ENCODE measurements around the gene CCL3. TPM values are rescaled to one million over a fixed set of nuclear protein-coding genes. Genes with fewer than 3 reads are reported as not detected.
"Not testable (repeated sequence)": the region's sequence is repeated elsewhere in the genome, so short reads cannot be mapped to it uniquely, and the experiment has no call there.

Gene CCL3
- total RNA-seq, 4 donors from 2014 or later, result 0.68 to 1.7 TPM; not detected in 2

- intact Hi-C loops (cut with DNase I; ENCODE audit: low total_unique reads) (no loop called here), in situ Hi-C loops (cut with MboI; ENCODE audit: low sequenced_read_pairs in 4 of 4) (no loop called here)
- H3K4me1 ChIP-seq, result no peaks in the 10 kb centered on the region
- no peak overlapping the region for H3K4me3 ChIP-seq
- no peak overlapping the region for H3K27ac ChIP-seq
- DNase-seq, result no peak
- no peaks in the 10 kb centered on the region for H3K36me3 ChIP-seq
- no peak for ATAC-seq
- H3K27me3 ChIP-seq, result peaks cover 0 to 4% (median 0%) of the 10 kb centered on the region in 3 donors
- no peaks in the 10 kb centered on the region for H3K9me3 ChIP-seq
- TF ChIP-seq CTCF (IDR thresholded peaks at IDR 0.05 in 4 of 5, conservative IDR thresholded peaks at IDR 0.05 in 1 of 5) (no peak), POLR2A (IDR thresholded peaks at IDR 0.05) (no peak)
These were observed 1.1 kb downstream of the CCL3 start for GRCh38 chr17:36088670-36089338.

GRCh38 chr17:36087897-36088572 is 1.9 kb downstream of the CCL3 start:
- H3K4me1 ChIP-seq; H3K27ac ChIP-seq; H3K4me3 ChIP-seq; H3K9me3 ChIP-seq; in situ Hi-C loops (cut with MboI; ENCODE audit: low sequenced_read_pairs in 4 of 4); H3K36me3 ChIP-seq; H3K27me3 ChIP-seq; intact Hi-C loops (cut with DNase I; ENCODE audit: low total_unique reads); DNase-seq; ATAC-seq: not testable (repeated sequence)

- H3K36me3 ChIP-seq; H3K27ac ChIP-seq; ATAC-seq; in situ Hi-C loops (cut with MboI; ENCODE audit: low sequenced_read_pairs in 4 of 4); H3K9me3 ChIP-seq; H3K4me3 ChIP-seq; intact Hi-C loops (cut with DNase I; ENCODE audit: low total_unique reads); DNase-seq; H3K4me1 ChIP-seq; H3K27me3 ChIP-seq: not testable (repeated sequence)
These were observed 2.5 kb downstream of the CCL3 start for GRCh38 chr17:36087471-36087870.

- Histone ChIP-seq H3K27me3 (peaks cover 0 to 4% (median 0%) of the 10 kb centered on the region in 3 donors), H3K4me3 (no peak overlapping the region), H3K27ac (no peak overlapping the region), H3K4me1 (no peaks in the 10 kb centered on the region), H3K9me3 (no peaks in the 10 kb centered on the region), H3K36me3 (no peaks in the 10 kb centered on the region)
- intact Hi-C loops (cut with DNase I; ENCODE audit: low total_unique reads) (no loop called here), in situ Hi-C loops (cut with MboI; ENCODE audit: low sequenced_read_pairs in 4 of 4) (no loop called here)
- no peak for DNase-seq
- ATAC-seq, result no peak
- TF ChIP-seq CTCF (IDR thresholded peaks at IDR 0.05 in 4 of 5, conservative IDR thresholded peaks at IDR 0.05 in 1 of 5), result no peak
These were observed 3.2 kb downstream of the CCL3 start for GRCh38 chr17:36086791-36087190.

GRCh38 chr17:36085765-36086164 is 4.2 kb downstream of the CCL3 start:
- H3K4me3 ChIP-seq, result no peak overlapping the region
- no peaks in the 10 kb centered on the region for H3K9me3 ChIP-seq
- peak in 1 of 2 donors; percentile 62 for ATAC-seq
- H3K27ac ChIP-seq, result no peak overlapping the region
- no peaks in the 10 kb centered on the region for H3K4me1 ChIP-seq
- intact Hi-C loops (cut with DNase I; ENCODE audit: low total_unique reads), result no loop called here
- no peak for DNase-seq
- no peak for TF ChIP-seq POLR2A (IDR thresholded peaks at IDR 0.05)
- in situ Hi-C loops (cut with MboI; ENCODE audit: low sequenced_read_pairs in 4 of 4), result no loop called here
- H3K36me3 ChIP-seq, result no peaks in the 10 kb centered on the region
- peaks cover 0 to 4% (median 0%) of the 10 kb centered on the region in 3 donors for H3K27me3 ChIP-seq

GRCh38 chr17:36083691-36084090 is 6.3 kb downstream of the CCL3 start:
- H3K9me3 ChIP-seq; in situ Hi-C loops (cut with MboI; ENCODE audit: low sequenced_read_pairs in 4 of 4); ATAC-seq; H3K36me3 ChIP-seq; H3K27me3 ChIP-seq; H3K4me3 ChIP-seq; H3K27ac ChIP-seq; H3K4me1 ChIP-seq; DNase-seq; intact Hi-C loops (cut with DNase I; ENCODE audit: low total_unique reads): not testable (repeated sequence)

GRCh38 chr17:36082482-36083120 is 7.3 kb downstream of the CCL3 start:
- H3K9me3 ChIP-seq; intact Hi-C loops (cut with DNase I; ENCODE audit: low total_unique reads); H3K36me3 ChIP-seq; H3K4me3 ChIP-seq; H3K4me1 ChIP-seq; in situ Hi-C loops (cut with MboI; ENCODE audit: low sequenced_read_pairs in 4 of 4); H3K27me3 ChIP-seq; H3K27ac ChIP-seq: not testable (repeated sequence)
- ATAC-seq (peak in 1 of 2 donors; percentile 68), DNase-seq (peak in 1 of 2 donors; percentile 26)

- H3K27me3 ChIP-seq; H3K36me3 ChIP-seq; ATAC-seq; H3K27ac ChIP-seq; intact Hi-C loops (cut with DNase I; ENCODE audit: low total_unique reads); H3K9me3 ChIP-seq; H3K4me1 ChIP-seq; H3K4me3 ChIP-seq; DNase-seq; in situ Hi-C loops (cut with MboI; ENCODE audit: low sequenced_read_pairs in 4 of 4): not testable (repeated sequence)
These were observed 8.1 kb downstream of the CCL3 start for GRCh38 chr17:36081681-36082471.
